Astrocyte (in vitro differentiated cells and primary cell): ENCODE data around the gene FLACC1. TPM values are rescaled to one million over a fixed set of nuclear protein-coding genes. Genes with fewer than 3 reads are reported as not detected.

ENCODE experiments used
- DNase-seq: peaks from one replicate; pipeline ENCODE4 v3.0.0-alpha.2; 2010; ENCODE audit warnings: low read depth
- FAIRE-seq: peaks from 2 replicates; lab custom pipeline; 2011; peaks lifted over from hg19 to GRCh38; lab: Jason Lieb, UNC
- H2AFZ ChIP-seq: 2 replicates; pipeline ENCODE4 v1.6.0; 2012; ENCODE audit warnings: low read depth, low read length, inconsistent platforms
- H3K27ac ChIP-seq: 2 replicates; pipeline ENCODE4 v1.5.1; 2011; ENCODE audit warnings: low read depth, low read length, inconsistent platforms
- H3K27me3 ChIP-seq: 2 replicates; pipeline ENCODE4 v1.6.0; 2011; ENCODE audit warnings: low read length, inconsistent platforms; ENCODE audit not compliant: insufficient read depth
- H3K36me3 ChIP-seq: 2 replicates; pipeline ENCODE4 v1.5.1; 2011; ENCODE audit warnings: low read length, inconsistent platforms; ENCODE audit not compliant: insufficient read depth
- H3K4me1 ChIP-seq: 2 replicates; pipeline ENCODE4 v1.5.1; 2011; ENCODE audit warnings: low read length, inconsistent platforms; ENCODE audit not compliant: insufficient read depth
- H3K4me2 ChIP-seq: 2 replicates; pipeline ENCODE4 v1.6.0; 2012; ENCODE audit warnings: low read length, inconsistent platforms
- H3K4me3 ChIP-seq: 2 replicates; pipeline ENCODE4 v1.5.1; 2011; ENCODE audit warnings: low read depth, mild to moderate bottlenecking, low read length, inconsistent platforms; ENCODE audit not compliant: insufficient read depth
- H3K79me2 ChIP-seq: 2 replicates; pipeline ENCODE4 v1.6.0; 2012; ENCODE audit warnings: mild to moderate bottlenecking, low read length, inconsistent platforms; ENCODE audit not compliant: insufficient read depth
- H3K9ac ChIP-seq: 2 replicates; pipeline ENCODE4 v1.6.0; 2012; ENCODE audit warnings: mild to moderate bottlenecking, low read length, inconsistent platforms
- H3K9me3 ChIP-seq: 2 replicates; pipeline ENCODE4 v1.5.1; 2012; ENCODE audit warnings: low read depth, mild to moderate bottlenecking, low read length, inconsistent platforms; ENCODE audit not compliant: insufficient read depth
- H4K20me1 ChIP-seq: 2 replicates; pipeline ENCODE4 v1.6.0; 2012; ENCODE audit warnings: low read length, inconsistent platforms; ENCODE audit not compliant: insufficient read depth
- H3K27ac Mint-ChIP-seq: one replicate; pipeline ENCODE4 v1.8.0; 2021; ENCODE audit warnings: mild to moderate bottlenecking, mixed read lengths; ENCODE audit not compliant: unreplicated experiment
- H3K27me3 Mint-ChIP-seq: one replicate; pipeline ENCODE4 v1.8.0; 2021; ENCODE audit warnings: low read depth, mixed read lengths; ENCODE audit not compliant: unreplicated experiment
- H3K36me3 Mint-ChIP-seq: one replicate; pipeline ENCODE4 v1.8.0; 2021; ENCODE audit warnings: low read depth, mixed read lengths; ENCODE audit not compliant: unreplicated experiment
- H3K4me1 Mint-ChIP-seq: one replicate; pipeline ENCODE4 v1.8.0; 2021; ENCODE audit warnings: low read depth, mixed read lengths; ENCODE audit not compliant: unreplicated experiment
- H3K4me3 Mint-ChIP-seq: one replicate; pipeline ENCODE4 v1.8.0; 2021; ENCODE audit warnings: mild to moderate bottlenecking, moderate library complexity, mixed read lengths; ENCODE audit not compliant: unreplicated experiment
- H3K9me3 Mint-ChIP-seq: one replicate; pipeline ENCODE4 v1.8.0; 2021; ENCODE audit warnings: mild to moderate bottlenecking, mixed read lengths; ENCODE audit not compliant: unreplicated experiment
- CTCF ChIP-seq: IDR thresholded peaks from 2 replicates; pipeline ENCODE4 v1.5.1; 2011; ENCODE audit warnings: low read depth, mild to moderate bottlenecking, inconsistent platforms, low read length, moderate library complexity; ENCODE audit not compliant: insufficient read depth
- EZH2 ChIP-seq: IDR thresholded peaks from 2 replicates; pipeline ENCODE4 v1.6.1; 2012; ENCODE audit warnings: mild to moderate bottlenecking, low read length, inconsistent platforms; ENCODE audit not compliant: insufficient read depth
- total RNA-seq: library from RNA; stranded (reverse); gene quantifications from 2 replicates; pipeline ENCODE4 v1.2.1, GENCODE V29; 2021

Gene FLACC1
- total RNA-seq, 1 donor from 2014 or later: 2.2 TPM

GRCh38 chr2:201327678-201328077 lies 29.5 kb downstream of the FLACC1 start:
- no peaks in the 10 kb centered on the region for H3K27me3 ChIP-seq
- Mint-ChIP-seq H3K4me3 (no peak overlapping the region), H3K4me1 (no peaks in the 10 kb centered on the region), H3K27me3 (no peaks in the 10 kb centered on the region), H3K27ac (no peak overlapping the region), H3K9me3 (peaks cover 26% of the 10 kb centered on the region), H3K36me3 (peaks cover 21% of the 10 kb centered on the region)
- DNase-seq (no peak), FAIRE-seq (no peak)
- no peaks in the 10 kb centered on the region for H3K9me3 ChIP-seq
- no peak overlapping the region for H3K9ac ChIP-seq
- H4K20me1 ChIP-seq: no peaks in the 10 kb centered on the region
- no peaks in the 10 kb centered on the region for H3K4me1 ChIP-seq
- no peak overlapping the region for H3K4me2 ChIP-seq
- H3K4me3 ChIP-seq: no peak overlapping the region
- H3K36me3 ChIP-seq: no peaks in the 10 kb centered on the region
- no peak overlapping the region for H3K27ac ChIP-seq
- no peaks in the 10 kb centered on the region for H3K79me2 ChIP-seq
- H2AFZ ChIP-seq: no peak overlapping the region
- TF ChIP-seq EZH2 (no peak), CTCF (no peak)

GRCh38 chr2:201322772-201323171 lies 34.4 kb downstream of the FLACC1 start:
- H3K4me1 ChIP-seq: no peaks in the 10 kb centered on the region
- no peaks in the 10 kb centered on the region for H4K20me1 ChIP-seq
- H3K4me2 ChIP-seq: no peak overlapping the region
- H3K9me3 ChIP-seq: no peaks in the 10 kb centered on the region
- no peak overlapping the region for H3K4me3 ChIP-seq
- DNase-seq (no peak), FAIRE-seq (no peak)
- H3K36me3 ChIP-seq: no peaks in the 10 kb centered on the region
- no peak overlapping the region for H3K27ac Mint-ChIP-seq
- H3K9ac ChIP-seq: no peak overlapping the region
- H3K27ac ChIP-seq: no peak overlapping the region
- no peaks in the 10 kb centered on the region for H3K27me3 Mint-ChIP-seq
- no peaks in the 10 kb centered on the region for H3K79me2 ChIP-seq
- peaks cover 33% of the 10 kb centered on the region for H3K36me3 Mint-ChIP-seq
- H3K27me3 ChIP-seq: no peaks in the 10 kb centered on the region
- H2AFZ ChIP-seq: no peak overlapping the region
- H3K4me3 Mint-ChIP-seq: peak overlapping the region; percentile 21
- peaks cover 30% of the 10 kb centered on the region for H3K9me3 Mint-ChIP-seq
- TF ChIP-seq CTCF: no peak
- no peak for TF ChIP-seq EZH2
- H3K4me1 Mint-ChIP-seq: peaks cover 12% of the 10 kb centered on the region

- no peak overlapping the region for H3K4me2 ChIP-seq
- no peak for TF ChIP-seq CTCF
- Mint-ChIP-seq H3K4me1 (peaks cover 12% of the 10 kb centered on the region), H3K27ac (no peak overlapping the region), H3K27me3 (no peaks in the 10 kb centered on the region), H3K36me3 (peaks cover 28% of the 10 kb centered on the region), H3K4me3 (no peak overlapping the region), H3K9me3 (peaks cover 20% of the 10 kb centered on the region)
- DNase-seq (no peak), FAIRE-seq (no peak)
- H4K20me1 ChIP-seq: no peaks in the 10 kb centered on the region
- H3K36me3 ChIP-seq: no peaks in the 10 kb centered on the region
- no peak overlapping the region for H3K27ac ChIP-seq
- H3K9me3 ChIP-seq: no peaks in the 10 kb centered on the region
- H3K9ac ChIP-seq: no peak overlapping the region
- no peaks in the 10 kb centered on the region for H3K27me3 ChIP-seq
- no peak overlapping the region for H3K4me3 ChIP-seq
- no peaks in the 10 kb centered on the region for H3K79me2 ChIP-seq
- H2AFZ ChIP-seq: no peak overlapping the region
- H3K4me1 ChIP-seq: no peaks in the 10 kb centered on the region
Observed at GRCh38 chr2:201320701-201321100, 36.4 kb downstream of the FLACC1 start.
